ENCODE data around the gene MYL3.

The MYL3 gene

GRCh38 chr3:46850468-46850779 lies 12.8 kb downstream of the MYL3 start:
- no peak for DNase-seq (ENCODE audit: low read depth)

GRCh38 chr3:46849686-46850467 lies 13.4 kb downstream of the MYL3 start:
- DNase-seq (ENCODE audit: low read depth), result no peak

- no peak for DNase-seq (ENCODE audit: low read depth)
Observed at GRCh38 chr3:46849045-46849631, 14.1 kb downstream of the MYL3 start.

- peak; percentile 36 for DNase-seq (ENCODE audit: low read depth)
Observed at GRCh38 chr3:46848271-46849044, 14.8 kb downstream of the MYL3 start.

GRCh38 chr3:46847744-46848143 lies 15.5 kb downstream of the MYL3 start:
- DNase-seq (ENCODE audit: low read depth), result no peak

- DNase-seq (ENCODE audit: low read depth), result no peak
Observed at GRCh38 chr3:46846624-46847542, 16.4 kb downstream of the MYL3 start.

GRCh38 chr3:46845860-46846623 lies 17.2 kb downstream of the MYL3 start:
- peak; percentile 47 for DNase-seq (ENCODE audit: low read depth)

- peak; percentile 26 for DNase-seq (ENCODE audit: low read depth)
Observed at GRCh38 chr3:46845397-46845859, 17.8 kb downstream of the MYL3 start.

GRCh38 chr3:46844881-46845312 lies 18.3 kb downstream of the MYL3 start:
- no peak for DNase-seq (ENCODE audit: low read depth)

- DNase-seq (ENCODE audit: low read depth), result no peak
Observed at GRCh38 chr3:46844397-46844796, 18.8 kb downstream of the MYL3 start.

GRCh38 chr3:46843508-46843907 lies 19.7 kb downstream of the MYL3 start:
- DNase-seq (ENCODE audit: low read depth), result no peak

GRCh38 chr3:46840491-46840890 lies 22.8 kb downstream of the MYL3 start:
- DNase-seq (ENCODE audit: low read depth), result no peak

- DNase-seq (ENCODE audit: low read depth), result no peak
Observed at GRCh38 chr3:46838301-46838700, 24.9 kb downstream of the MYL3 start.

GRCh38 chr3:46835491-46835890 lies 27.8 kb downstream of the MYL3 start:
- DNase-seq (ENCODE audit: low read depth), result no peak

- no peak for DNase-seq (ENCODE audit: low read depth)
Observed at GRCh38 chr3:46835054-46835453, 28.2 kb downstream of the MYL3 start.

- no peak for DNase-seq (ENCODE audit: low read depth)
Observed at GRCh38 chr3:46833346-46834300, 29.6 kb downstream of the MYL3 start.

GRCh38 chr3:46831841-46832240 lies 31.4 kb downstream of the MYL3 start:
- DNase-seq (ENCODE audit: low read depth), result no peak

- no peak for DNase-seq (ENCODE audit: low read depth)
Observed at GRCh38 chr3:46831316-46831715, 31.9 kb downstream of the MYL3 start.

- no peak for DNase-seq (ENCODE audit: low read depth)
Observed at GRCh38 chr3:46830801-46831200, 32.4 kb downstream of the MYL3 start.

GRCh38 chr3:46829699-46830208 lies 33.5 kb downstream of the MYL3 start:
- DNase-seq (ENCODE audit: low read depth), result no peak

All from HS-27A (cell line).